ENCODE results near the gene MARK2. TPM values are rescaled to one million over a fixed set of nuclear protein-coding genes. Genes with fewer than 3 reads are reported as not detected.

MARK2 gene
- total RNA-seq, 1 donor from 2014 or later, result 40.1 TPM

GRCh38 chr11:63873311-63873710 is 34.4 kb downstream of the MARK2 start:
- Histone ChIP-seq H3K4me3 (ENCODE audit: low read depth, low read length) (no peak overlapping the region), H3K36me3 (ENCODE audit: control insufficient read depth, insufficient read depth, low read length) (no peaks in the 10 kb centered on the region), H3K27me3 (ENCODE audit: control insufficient read depth, insufficient read depth, low read length) (no peaks in the 10 kb centered on the region)
- TF ChIP-seq CTCF (IDR thresholded peaks at IDR 0.05; ENCODE audit: insufficient read depth, low read length, poor library complexity, severe bottlenecking), result no peak
- no peak for DNase-seq (ENCODE audit: low read depth)

DNA sequence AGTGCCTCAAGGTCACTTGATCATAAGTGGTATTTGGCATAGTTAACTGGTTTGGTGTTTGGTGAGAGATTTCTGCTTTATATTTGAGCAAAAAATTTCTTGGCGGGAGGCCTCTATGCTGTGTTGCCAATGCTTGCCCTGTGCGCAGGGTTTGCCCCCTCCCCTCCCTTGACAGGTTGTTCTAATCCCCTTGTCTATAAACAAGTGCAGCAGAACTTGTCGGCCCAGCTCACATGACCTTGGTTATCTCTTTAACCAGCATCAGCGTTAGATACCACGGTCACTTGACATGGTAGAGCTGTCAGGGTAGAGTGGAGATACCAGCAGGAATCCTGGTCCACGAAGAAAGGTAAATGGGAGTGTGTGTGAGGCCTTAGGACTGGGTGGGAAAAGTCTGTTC is 35.6 kb downstream of the MARK2 start:
- Histone ChIP-seq H3K27me3 (ENCODE audit: control insufficient read depth, insufficient read depth, low read length) (no peaks in the 10 kb centered on the region), H3K36me3 (ENCODE audit: control insufficient read depth, insufficient read depth, low read length) (no peaks in the 10 kb centered on the region), H3K4me3 (ENCODE audit: low read depth, low read length) (no peak overlapping the region)
- TF ChIP-seq CTCF (IDR thresholded peaks at IDR 0.05; ENCODE audit: insufficient read depth, low read length, poor library complexity, severe bottlenecking), result no peak
- no peak for DNase-seq (ENCODE audit: low read depth)

DNA sequence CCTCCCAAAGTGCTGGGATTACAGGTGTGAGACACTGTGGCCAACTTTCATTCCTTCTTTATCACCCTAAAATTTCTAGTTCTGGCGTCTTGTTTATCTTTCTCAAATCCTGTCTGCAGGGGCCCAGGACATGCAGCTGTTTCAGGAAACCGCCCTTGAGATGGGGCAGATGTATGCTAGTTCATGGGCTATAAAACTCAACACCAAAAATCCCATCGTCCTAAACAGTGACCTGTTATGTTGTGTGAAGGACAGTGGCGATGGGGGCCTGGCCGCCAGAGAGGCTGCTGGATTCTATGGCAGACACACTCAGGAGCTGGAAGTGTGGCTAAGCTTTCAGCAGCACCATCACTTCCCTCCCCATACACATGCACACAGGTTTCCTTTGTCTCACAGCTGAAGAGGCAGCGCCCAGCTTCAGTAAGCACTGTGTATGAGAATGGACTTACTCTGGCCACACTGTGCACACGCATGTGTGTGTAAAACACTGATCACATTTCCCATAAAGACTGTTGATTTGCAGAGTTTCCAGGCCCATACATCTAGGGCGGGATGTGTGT is 36.7 kb downstream of the MARK2 start:
- DNase-seq (ENCODE audit: low read depth), result no peak
- Histone ChIP-seq H3K27me3 (ENCODE audit: control insufficient read depth, insufficient read depth, low read length) (no peaks in the 10 kb centered on the region), H3K4me3 (ENCODE audit: low read depth, low read length) (no peak overlapping the region), H3K36me3 (ENCODE audit: control insufficient read depth, insufficient read depth, low read length) (no peaks in the 10 kb centered on the region)
- TF ChIP-seq CTCF (IDR thresholded peaks at IDR 0.05; ENCODE audit: insufficient read depth, low read length, poor library complexity, severe bottlenecking), result no peak

DNA sequence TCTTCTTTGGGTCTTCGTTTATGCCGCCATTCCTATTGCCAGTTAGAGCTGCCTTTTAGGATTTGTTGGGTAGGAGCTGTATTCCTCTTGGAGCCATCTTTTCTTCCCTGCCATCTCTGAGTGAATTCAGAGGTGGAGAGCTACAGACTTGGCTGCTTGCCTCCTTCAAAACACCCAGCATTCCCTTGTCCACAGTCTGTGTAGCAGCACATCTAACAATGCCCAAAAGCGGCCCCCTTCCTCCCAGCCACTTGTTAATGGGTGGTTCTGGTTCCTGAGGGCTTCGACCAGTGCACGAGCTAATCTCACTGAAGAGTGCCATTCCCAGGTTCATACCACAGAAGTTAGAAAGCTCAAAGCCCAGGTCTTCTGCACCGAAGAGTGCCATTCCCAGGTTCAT is 37.7 kb downstream of the MARK2 start:
- TF ChIP-seq CTCF (IDR thresholded peaks at IDR 0.05; ENCODE audit: insufficient read depth, low read length, poor library complexity, severe bottlenecking), result no peak
- Histone ChIP-seq H3K4me3 (ENCODE audit: low read depth, low read length) (no peak overlapping the region), H3K27me3 (ENCODE audit: control insufficient read depth, insufficient read depth, low read length) (no peaks in the 10 kb centered on the region), H3K36me3 (ENCODE audit: control insufficient read depth, insufficient read depth, low read length) (no peaks in the 10 kb centered on the region)
- no peak for DNase-seq (ENCODE audit: low read depth)

DNA sequence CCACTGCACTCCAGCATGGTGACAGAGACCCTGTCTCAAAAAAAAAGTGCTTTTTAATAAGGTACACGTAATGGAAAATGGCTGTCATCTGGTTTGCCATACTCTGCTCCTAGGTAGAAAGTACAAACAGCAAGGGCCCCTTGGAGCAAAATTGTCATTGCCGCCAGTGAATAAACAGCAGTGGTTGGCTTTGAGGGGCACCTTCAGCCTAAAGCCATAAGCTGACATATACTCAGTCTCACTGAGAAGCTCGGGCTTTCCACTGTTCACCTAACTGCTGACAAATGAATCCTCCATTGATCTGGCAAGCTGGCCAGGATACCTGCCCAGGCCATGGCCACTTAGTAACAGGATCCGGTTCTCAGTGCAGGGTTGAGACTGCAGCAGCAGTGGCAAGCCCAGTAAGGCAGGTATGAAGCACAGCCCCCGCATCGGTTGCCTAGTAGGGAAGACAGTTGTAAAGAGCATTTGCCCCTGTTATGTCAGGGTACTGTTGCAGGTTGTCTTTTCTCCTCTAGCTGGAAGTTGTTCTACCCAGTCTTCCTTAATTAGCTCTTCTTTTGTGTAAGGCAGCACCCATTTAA is 38.8 kb downstream of the MARK2 start:
- no peak for TF ChIP-seq CTCF (IDR thresholded peaks at IDR 0.05; ENCODE audit: insufficient read depth, low read length, poor library complexity, severe bottlenecking)
- no peaks in the 10 kb centered on the region for H3K27me3 ChIP-seq (ENCODE audit: control insufficient read depth, insufficient read depth, low read length)
- no peak overlapping the region for H3K4me3 ChIP-seq (ENCODE audit: low read depth, low read length)
- no peaks in the 10 kb centered on the region for H3K36me3 ChIP-seq (ENCODE audit: control insufficient read depth, insufficient read depth, low read length)
- DNase-seq (ENCODE audit: low read depth), result no peak
